H1 (cell line): Measurements from ENCODE around the gene RTP2. TPM values are rescaled to one million over a fixed set of nuclear protein-coding genes. Genes with fewer than 3 reads are reported as not detected.

Source experiments
- CTCF ChIA-PET: fragments of 300-600 bp; sonication (Branson Sonifier 250); formaldehyde crosslinking; loops from one replicate; lab custom pipeline; 2021; ENCODE audit not compliant: partially characterized antibody; lab: Charles Lee
- POLR2A ChIA-PET: fragments of 300-600 bp; sonication (Branson Sonifier 250); formaldehyde crosslinking; loops from one replicate; lab custom pipeline; 2021; ENCODE audit warnings: inconsistent platforms; ENCODE audit not compliant: partially characterized antibody; lab: Charles Lee
- DNase-seq, 2 experiments: peaks; one replicate each; pipeline versions ENCODE4 v3.0.0 to v3.0.0-alpha.2; 2010 to 2022; ENCODE audit warnings: low spot score in 2 of 2, low read depth in 1 of 2, mixed read lengths in 1 of 2
- FAIRE-seq: peaks from 2 replicates; lab custom pipeline; 2011; peaks lifted over from hg19 to GRCh38; lab: Jason Lieb, UNC
- H2AFZ ChIP-seq: 2 replicates; pipeline ENCODE4 v1.8.1; 2012; ENCODE audit warnings: low read length, inconsistent platforms
- H2AK5ac ChIP-seq: 2 replicates; pipeline ENCODE4 v1.6.1; 2013; ENCODE audit warnings: low read depth, low read length
- H2BK120ac ChIP-seq: replicated peaks from 2 replicates; pipeline ENCODE3; 2013; ENCODE audit warnings: low read depth, low read length, inconsistent platforms
- H2BK12ac ChIP-seq: 2 replicates; pipeline ENCODE4 v1.6.1; 2013; ENCODE audit warnings: low read depth, low read length
- H2BK15ac ChIP-seq: 2 replicates; pipeline ENCODE4 v1.6.1; 2013; ENCODE audit warnings: low read length
- H2BK20ac ChIP-seq: 2 replicates; pipeline ENCODE4 v1.6.1; 2013; ENCODE audit warnings: low read length
- H2BK5ac ChIP-seq: 2 replicates; pipeline ENCODE4 v1.6.1; 2013; ENCODE audit warnings: low read depth, low read length
- H3K14ac ChIP-seq: 2 replicates; pipeline ENCODE4 v1.6.1; 2013; ENCODE audit warnings: inconsistent platforms; ENCODE audit not compliant: insufficient read length
- H3K18ac ChIP-seq: 2 replicates; pipeline ENCODE4 v1.6.1; 2013; ENCODE audit warnings: low read length; ENCODE audit errors: extremely low read depth
- H3K23ac ChIP-seq: 2 replicates; pipeline ENCODE4 v1.6.1; 2013; ENCODE audit warnings: inconsistent platforms; ENCODE audit not compliant: insufficient read length
- H3K23me2 ChIP-seq: 2 replicates; pipeline ENCODE4 v1.6.1; 2013; ENCODE audit warnings: low read depth, low read length
- H3K27ac ChIP-seq: 2 replicates; pipeline ENCODE4 v1.6.1; 2011; ENCODE audit warnings: low read depth, low read length, inconsistent platforms
- H3K27me3 ChIP-seq, 4 experiments: replicated peaks in 1 of 4; 1 replicate in 1 of 4; 2 replicates in 3 of 4; pipeline versions ENCODE4 v1.6.1 to v1.8.1; 2011 to 2013; ENCODE audit warnings: low read length in 3 of 4, mild to moderate bottlenecking in 3 of 4, inconsistent platforms in 2 of 4, mixed read lengths in 2 of 4, moderate library complexity in 1 of 4; ENCODE audit not compliant: control insufficient read depth in 3 of 4, insufficient read depth in 3 of 4; ENCODE audit errors: extremely low read depth in 1 of 4
- H3K36me3 ChIP-seq, 4 experiments: 2 replicates each; pipeline versions ENCODE4 v1.6.1 to v1.8.1; 2011 to 2013; ENCODE audit warnings: mild to moderate bottlenecking in 4 of 4, low read length in 3 of 4, moderate library complexity in 2 of 4, control low read depth in 1 of 4, inconsistent platforms in 1 of 4; ENCODE audit not compliant: insufficient read depth in 4 of 4, control insufficient read depth in 2 of 4
- H3K4ac ChIP-seq: replicated peaks from 2 replicates; pipeline ENCODE3; 2013; ENCODE audit warnings: low read length, low read depth, mixed read lengths, inconsistent platforms; ENCODE audit not compliant: insufficient read length
- H3K4me1 ChIP-seq, 4 experiments: replicated peaks in 1 of 4; 1 replicate in 1 of 4; 2 replicates in 3 of 4; pipeline versions ENCODE4 v1.6.1 to v1.8.1; 2011 to 2013; ENCODE audit warnings: low read length in 3 of 4, inconsistent platforms in 2 of 4, mixed read lengths in 1 of 4; ENCODE audit not compliant: insufficient read depth in 4 of 4, control insufficient read depth in 3 of 4
- H3K4me2 ChIP-seq, 2 experiments: 2 replicates each; pipeline versions ENCODE4 v1.6.1 to v1.8.1; 2011 to 2013; ENCODE audit warnings: low read depth in 2 of 2, low read length in 2 of 2, control low read depth in 1 of 2, inconsistent platforms in 1 of 2, mild to moderate bottlenecking in 1 of 2; ENCODE audit not compliant: insufficient read depth in 1 of 2
- H3K4me3 ChIP-seq, 4 experiments: fragments of 200-600, 300-600 bp in 1 of 4; sonication (generic), shearing (Covaris generic), sonication (Bioruptor Twin) in 1 of 4; 2 replicates each; pipeline versions ENCODE4 v1.5.1 to v1.8.1; 2011 to 2016; ENCODE audit warnings: low read length in 4 of 4, low read depth in 3 of 4, control low read depth in 2 of 4, inconsistent platforms in 2 of 4, mild to moderate bottlenecking in 2 of 4, mixed read lengths in 1 of 4, moderate library complexity in 1 of 4; ENCODE audit not compliant: insufficient read depth in 2 of 4; ENCODE audit errors: extremely low read depth in 1 of 4
- H3K56ac ChIP-seq: replicated peaks from 2 replicates; pipeline ENCODE3; 2013; ENCODE audit warnings: low read depth, mild to moderate bottlenecking, mixed read lengths, low read length, inconsistent platforms; ENCODE audit not compliant: insufficient read length
- H3K79me1 ChIP-seq: 2 replicates; pipeline ENCODE4 v1.6.1; 2013; ENCODE audit warnings: low read depth, low read length, control low read depth
- H3K79me2 ChIP-seq, 2 experiments: 2 replicates each; pipeline versions ENCODE4 v1.6.1 to v1.8.1; 2012 to 2013; ENCODE audit warnings: low read length in 2 of 2, mild to moderate bottlenecking in 2 of 2, inconsistent platforms in 1 of 2; ENCODE audit not compliant: insufficient read depth in 2 of 2, control insufficient read depth in 1 of 2
- H3K9ac ChIP-seq, 4 experiments: replicated peaks in 1 of 4; 1 replicate in 1 of 4; 2 replicates in 3 of 4; pipeline versions ENCODE4 v1.6.1 to v1.8.1; 2011 to 2013; ENCODE audit warnings: low read depth in 3 of 4, low read length in 3 of 4, control low read depth in 2 of 4, mild to moderate bottlenecking in 2 of 4, moderate library complexity in 2 of 4, inconsistent platforms in 1 of 4; ENCODE audit errors: extremely low read depth in 1 of 4
- H3K9me3 ChIP-seq, 2 experiments: 2 replicates each; pipeline versions ENCODE4 v1.6.1 to v1.8.1; 2012 to 2013; ENCODE audit warnings: mild to moderate bottlenecking in 2 of 2, moderate library complexity in 2 of 2, control low read depth in 1 of 2, inconsistent platforms in 1 of 2, low read depth in 1 of 2, low read length in 1 of 2, mixed read lengths in 1 of 2; ENCODE audit not compliant: insufficient read depth in 2 of 2
- H4K20me1 ChIP-seq, 2 experiments: replicated peaks in 1 of 2; 2 replicates each; pipeline versions ENCODE3 to v1.8.1; 2011 to 2013; ENCODE audit warnings: inconsistent platforms in 2 of 2, low read length in 2 of 2, mild to moderate bottlenecking in 1 of 2; ENCODE audit not compliant: insufficient read depth in 2 of 2, control insufficient read depth in 1 of 2
- H4K5ac ChIP-seq: 2 replicates; pipeline ENCODE4 v1.6.1; 2013; ENCODE audit warnings: low read length, low read depth, mixed read lengths, inconsistent platforms; ENCODE audit not compliant: insufficient read length
- H4K8ac ChIP-seq: 2 replicates; pipeline ENCODE4 v1.8.0; 2013; ENCODE audit warnings: mild to moderate bottlenecking, moderate library complexity, low read length, inconsistent platforms; ENCODE audit not compliant: insufficient read depth; ENCODE audit errors: extremely low read depth
- H4K91ac ChIP-seq: replicated peaks from 2 replicates; pipeline ENCODE3; 2013; ENCODE audit warnings: low read length, mixed read lengths, inconsistent platforms; ENCODE audit not compliant: insufficient read length
- ASH2L ChIP-seq: fragments of 200-600, 300-600 bp; sonication (generic); IDR thresholded peaks from one replicate; pipeline ENCODE4 v1.7.1; 2017; ENCODE audit warnings: low read length
- BCL11A ChIP-seq, 2 experiments: IDR thresholded peaks; one replicate each; pipeline ENCODE4 v1.6.1; 2011; ENCODE audit warnings: low read depth in 2 of 2, low read length in 2 of 2, mild to moderate bottlenecking in 2 of 2
- GTF2F1 ChIP-seq: IDR thresholded peaks from 2 replicates; pipeline ENCODE4 v1.6.1; 2012; ENCODE audit warnings: low read depth, low read length, improper control_type of control experiment, borderline replicate concordance
- SIN3A ChIP-seq, 2 experiments: IDR thresholded peaks in 1 of 2; conservative IDR thresholded peaks in 1 of 2; 2 replicates each; pipeline ENCODE4 v1.6.1; 2011 to 2012; ENCODE audit warnings: low read length in 2 of 2, improper control_type of control experiment in 1 of 2, low read depth in 1 of 2, mild to moderate bottlenecking in 1 of 2
- SIX5 ChIP-seq: IDR thresholded peaks from 2 replicates; pipeline ENCODE4 v1.6.1; 2011; ENCODE audit warnings: mild to moderate bottlenecking, low read depth, low read length
- SP1 ChIP-seq: IDR thresholded peaks from 2 replicates; pipeline ENCODE4 v1.6.1; 2011; ENCODE audit warnings: low read depth, low read length
- TAF1 ChIP-seq: IDR thresholded peaks from 2 replicates; pipeline ENCODE4 v1.6.1; 2011; ENCODE audit warnings: mild to moderate bottlenecking, low read depth, low read length
- WGBS, 2 experiments: shearing (Covaris generic) in 1 of 2; methylation state at CpG; one replicate each; pipeline versions ENCODE4 v1.1.6 to v1.1.7; 2013 to 2015; ENCODE audit warnings: low lambda C conversion rate in 2 of 2, mixed read lengths in 2 of 2, inconsistent platforms in 1 of 2, low coverage in 1 of 2, missing lambda C conversion rate in 1 of 2; ENCODE audit not compliant: insufficient replicate concordance in 2 of 2, insufficient coverage in 1 of 2, insufficient read length in 1 of 2; ENCODE audit errors: extremely low coverage in 1 of 2, missing lambda C conversion rate in 1 of 2; 5-methylcytosine and 5-hydroxymethylcytosine counted together
- polyA plus RNA-seq, 7 experiments: library from polyadenylated mRNA; depleted of rRNA in 3 of 7; stranded (reverse) in 5 of 7; unstranded in 2 of 7; fragments of >200 nt in 5 of 7; fragments of 200-250 nt in 2 of 7; gene quantifications; 1 replicate in 5 of 7; 2 replicates in 1 of 7; 4 replicates in 1 of 7; pipeline versions ENCODE4 v1.2.1 to v1.2.3, GENCODE V29; 2011 to 2013; ENCODE audit warnings: missing spikeins in 2 of 7, mixed read lengths in 2 of 7
- total RNA-seq: library from RNA; stranded (reverse); fragmentation: NEBNext Ultra II Directional; extraction: Animal tissue kit (Norgen Biotek cat#: 25700); gene quantifications from 2 replicates; pipeline ENCODE4 v1.2.1, GENCODE V29; 2021

RTP2 gene
- total and polyA plus RNA-seq, 2 of the 8 experiments (the other 6 are each of a cell fraction or from before 2014, with no cell fraction given): not detected

- Histone ChIP-seq H3K9ac (peak overlapping the region in 1 of 4 experiments; percentile 31; a peak in 3 of 7 replicates), H3K27ac (peak overlapping the region; percentile 54; the same call in 1 of the 2 replicates)
These were observed 48.3 kb upstream of the RTP2 start for GRCh38 chr3:187750513-187751123.

More at GRCh38 chr3:187750513-187751123, 48.3 kb upstream of the RTP2 start:
- H3K9me3 ChIP-seq: no peaks in the 10 kb centered on the region
- H3K23ac ChIP-seq: no peak overlapping the region
- ChIA-PET POLR2A (interaction anchor here (0.6 to 2.1 kb wide), 7 partner anchors 9 to 404 kb away, joined by 3 to 13 read pairs (median 5); no protein-coding TSS in a partner anchor), CTCF (interaction anchor here (0.6 to 1.9 kb wide), 15 partner anchors 8 to 1205 kb away, joined by 3 to 8 read pairs (median 3); no protein-coding TSS in a partner anchor)
- H4K91ac ChIP-seq: peak overlapping the region; percentile 14
- H4K5ac ChIP-seq: peak overlapping the region; percentile 64
- H2BK20ac ChIP-seq: peak overlapping the region; percentile 94; the same call in 1 of the 2 replicates
- WGBS, 2 experiments: 43% methylated on average over 11 of the region's 11 CpGs; no CpG with 5 or more reads in 1 of the 2 experiments
- H2AK5ac ChIP-seq: no peak overlapping the region; the same call in 1 of the 2 replicates
- H3K56ac ChIP-seq: no peak overlapping the region
- peak overlapping the region; percentile 1 to 49 (median 12); a peak in 5 of 8 replicates for H3K4me3 ChIP-seq
- no peak overlapping the region for H2BK15ac ChIP-seq
- peak overlapping the region; percentile 85 for H2BK5ac ChIP-seq
- FAIRE-seq: peak; percentile 79
- no peak for DNase-seq
- peak overlapping the region; percentile 96 for H2BK12ac ChIP-seq
- no peak overlapping the region for H4K8ac ChIP-seq
- H3K4ac ChIP-seq: no peak overlapping the region
- H3K4me2 ChIP-seq: peak overlapping the region; percentile 68 to 80
- H4K20me1 ChIP-seq: no peaks in the 10 kb centered on the region
- no peaks in the 10 kb centered on the region for H3K36me3 ChIP-seq
- TF ChIP-seq BCL11A (IDR thresholded peaks at IDR 0.05; ENCODE audit: low read depth in 2 of 2, low read length in 2 of 2): no peak
- no peak for TF ChIP-seq SIX5
- TF ChIP-seq ASH2L: peak; percentile 88
- no peak for TF ChIP-seq SP1
- TF ChIP-seq SIN3A (conservative IDR thresholded peaks at IDR 0.05 in 1 of 2, IDR thresholded peaks at IDR 0.05 in 1 of 2; ENCODE audit: low read depth in 1 of 2, low read length in 2 of 2): 0 out of 4 replicates have a peak, but pooled peaks of 1 of the 2 experiments have one; percentile 7
- TF ChIP-seq TAF1: no peak
- TF ChIP-seq GTF2F1: no peak
- no peaks in the 10 kb centered on the region for H3K79me1 ChIP-seq
- H2AFZ ChIP-seq: peak overlapping the region; percentile 89
- no peak overlapping the region for H2BK120ac ChIP-seq
- no peak overlapping the region for H3K14ac ChIP-seq
- H3K4me1 ChIP-seq: peaks cover 5 to 22% (median 16%) of the 10 kb centered on the region in 4 experiments; a peak in 5 of 7 replicates
- no peaks in the 10 kb centered on the region; a peak in 1 of 7 replicates for H3K27me3 ChIP-seq
- H3K23me2 ChIP-seq: peaks cover 3% of the 10 kb centered on the region
- no peaks in the 10 kb centered on the region for H3K79me2 ChIP-seq
- H3K18ac ChIP-seq: no peak overlapping the region; the same call in 1 of the 2 replicates
